ENCODE results near the gene INO80.

- no peak for TF ChIP-seq CTCF (IDR thresholded peaks at IDR 0.05)
- TF ChIP-seq EZH2 (IDR thresholded peaks at IDR 0.05; ENCODE audit: borderline replicate concordance, insufficient read depth, low read depth, low read length, poor library complexity, severe bottlenecking): no peak
Measured at GRCh38 chr15:41122849-41123248, 6.8 kb upstream of the INO80 start.

Data from B cell (primary cell).